Karpas-422 (cell line): ENCODE results near the gene SLC25A12. TPM values are rescaled to one million over a fixed set of nuclear protein-coding genes. Genes with fewer than 3 reads are reported as not detected.
"Not testable (repeated sequence)": the region's sequence is repeated elsewhere in the genome, so short reads cannot be mapped to it uniquely, and the experiment has no call there.

Source experiments
- DNase-seq: peaks from one replicate; pipeline ENCODE4 v3.0.0-alpha.2; 2015
- H2AFZ ChIP-seq: fragments of 200-600 bp; sonication (generic); 2 replicates; pipeline ENCODE4 v1.6.1; 2014; ENCODE audit warnings: antibody characterized with exemption, low read length, mixed read lengths
- H3K27ac ChIP-seq: fragments of 200-600 bp; sonication (generic); 2 replicates; pipeline ENCODE4 v1.5.1; 2014; ENCODE audit warnings: mild to moderate bottlenecking, low read length, moderate library complexity
- H3K27me3 ChIP-seq: fragments of 200-600 bp; sonication (generic); 2 replicates; pipeline ENCODE4 v1.6.1; 2014; ENCODE audit warnings: low read length, mixed read lengths
- H3K36me3 ChIP-seq: fragments of 200-600 bp; sonication (generic); 2 replicates; pipeline ENCODE4 v1.6.1; 2014; ENCODE audit warnings: low read length, mixed read lengths; ENCODE audit not compliant: insufficient read depth
- H3K4me1 ChIP-seq: fragments of 200-600 bp; sonication (generic); 2 replicates; pipeline ENCODE4 v1.6.1; 2014; ENCODE audit warnings: mild to moderate bottlenecking, low read length, mixed read lengths
- H3K4me2 ChIP-seq: fragments of 200-600 bp; sonication (generic); 2 replicates; pipeline ENCODE4 v1.6.1; 2014; ENCODE audit warnings: low read length, low read depth, mild to moderate bottlenecking; ENCODE audit not compliant: poor library complexity, severe bottlenecking
- H3K4me3 ChIP-seq: fragments of 200-600 bp; sonication (generic); 2 replicates; pipeline ENCODE4 v1.5.1; 2014; ENCODE audit warnings: mild to moderate bottlenecking, antibody characterized with exemption, low read length, mixed read lengths
- H3K79me2 ChIP-seq: fragments of 200-600 bp; sonication (generic); 2 replicates; pipeline ENCODE4 v1.6.1; 2014; ENCODE audit warnings: mild to moderate bottlenecking, low read length, mixed read lengths
- H3K9ac ChIP-seq: fragments of 200-600 bp; sonication (generic); 2 replicates; pipeline ENCODE4 v1.6.0; 2014; ENCODE audit warnings: low read length
- H3K9me2 ChIP-seq: fragments of 200-600 bp; sonication (generic), shearing (Covaris generic); replicated peaks from 2 replicates; pipeline ENCODE4 v1.6.0; 2014; ENCODE audit warnings: mild to moderate bottlenecking, low read length, moderate library complexity; ENCODE audit not compliant: insufficient read depth
- H3K9me3 ChIP-seq: fragments of 300-700, 200-600 bp; sonication (generic); 2 replicates; pipeline ENCODE4 v1.6.1; 2014; ENCODE audit warnings: low read length, mixed read lengths
- H4K20me1 ChIP-seq: fragments of 200-600 bp; sonication (generic); 2 replicates; pipeline ENCODE4 v1.6.1; 2014; ENCODE audit warnings: mild to moderate bottlenecking, antibody characterized with exemption, low read length, low read depth; ENCODE audit not compliant: insufficient read depth
- total RNA-seq: library from RNA; depleted of rRNA; stranded (reverse); fragments of >200 nt; shearing (Covaris generic); gene quantifications from 2 replicates; pipeline ENCODE4 v1.2.3, GENCODE V29; 2014; ENCODE audit warnings: low replicate concordance

The SLC25A12 gene
- total RNA-seq, 1 experiment from 2014 or later, result 55.8 TPM

GRCh38 chr2:171899623-171900282 lies 5.7 kb upstream of the SLC25A12 start:
- not testable (repeated sequence) for H3K4me1 ChIP-seq, H3K27me3 ChIP-seq, DNase-seq

GRCh38 chr2:171895786-171896185 lies 1.7 kb upstream of the SLC25A12 start:
- no peak for DNase-seq
- Histone ChIP-seq H3K4me2 (no peak overlapping the region), H3K36me3 (peaks cover 8% of the 10 kb centered on the region; the same call in 1 of the 2 replicates), H3K9me2 (no peaks in the 10 kb centered on the region), H3K4me3 (no peak overlapping the region), H3K27me3 (peaks cover 3% of the 10 kb centered on the region; the same call in 1 of the 2 replicates), H3K27ac (no peak overlapping the region), H2AFZ (no peak overlapping the region), H4K20me1 (no peaks in the 10 kb centered on the region), H3K79me2 (peaks cover 32% of the 10 kb centered on the region), H3K4me1 (peaks cover 21% of the 10 kb centered on the region), H3K9me3 (0 out of 2 replicates have a peak, but pooled peaks cover 6% of the 10 kb centered on the region), H3K9ac (no peak overlapping the region)

More at GRCh38 chr2:171899623-171900282, 5.7 kb upstream of the SLC25A12 start:
- not testable (repeated sequence) for H3K9me2 ChIP-seq, H3K79me2 ChIP-seq, H3K27ac ChIP-seq, H3K9me3 ChIP-seq, H3K4me2 ChIP-seq, H3K9ac ChIP-seq, H4K20me1 ChIP-seq, H2AFZ ChIP-seq, H3K36me3 ChIP-seq, H3K4me3 ChIP-seq

- Histone ChIP-seq H3K36me3 (peaks cover 16% of the 10 kb centered on the region), H2AFZ (peak overlapping the region; percentile 82), H3K27ac (peak overlapping the region; percentile 25; the same call in 1 of the 2 replicates), H3K4me3 (peak overlapping the region; percentile 88), H3K9me3 (0 out of 2 replicates have a peak, but pooled peaks cover 6% of the 10 kb centered on the region), H3K79me2 (peaks cover 44% of the 10 kb centered on the region), H3K4me2 (peak overlapping the region; percentile 82), H3K9me2 (no peaks in the 10 kb centered on the region), H3K4me1 (peaks cover 25% of the 10 kb centered on the region), H4K20me1 (no peaks in the 10 kb centered on the region), H3K27me3 (peaks cover 3% of the 10 kb centered on the region; the same call in 1 of the 2 replicates), H3K9ac (peak overlapping the region; percentile 89)
- DNase-seq, result no peak
Measured at GRCh38 chr2:171894612-171894947, 536 bp upstream of the SLC25A12 start.

- Histone ChIP-seq H3K9me2 (no peaks in the 10 kb centered on the region), H3K36me3 (peaks cover 27% of the 10 kb centered on the region), H2AFZ (peak overlapping the region; percentile 94; the same call in 1 of the 2 replicates), H3K27me3 (no peaks in the 10 kb centered on the region; the same call in 1 of the 2 replicates), H4K20me1 (no peaks in the 10 kb centered on the region), H3K4me2 (peak overlapping the region; percentile 82), H3K79me2 (peaks cover 56% of the 10 kb centered on the region), H3K9ac (peak overlapping the region; percentile 89), H3K9me3 (0 out of 2 replicates have a peak, but pooled peaks cover 3% of the 10 kb centered on the region), H3K4me3 (peak overlapping the region; percentile 88), H3K4me1 (peaks cover 25% of the 10 kb centered on the region), H3K27ac (peak overlapping the region; percentile 50; the same call in 1 of the 2 replicates)
- no peak for DNase-seq
Measured at GRCh38 chr2:171893196-171893823, 734 bp downstream of the SLC25A12 start.

- no peak overlapping the region for H3K9ac ChIP-seq
- peaks cover 22% of the 10 kb centered on the region for H3K4me1 ChIP-seq
- peaks cover 35% of the 10 kb centered on the region for H3K36me3 ChIP-seq
- H3K4me3 ChIP-seq, result no peak overlapping the region
- no peaks in the 10 kb centered on the region for H3K9me3 ChIP-seq
- peak overlapping the region; percentile 37; the same call in 1 of the 2 replicates for H3K27ac ChIP-seq
- no peaks in the 10 kb centered on the region for H4K20me1 ChIP-seq
- H3K79me2 ChIP-seq, result peaks cover 81% of the 10 kb centered on the region
- no peaks in the 10 kb centered on the region for H3K27me3 ChIP-seq
- no peak overlapping the region for H2AFZ ChIP-seq
- no peaks in the 10 kb centered on the region for H3K9me2 ChIP-seq
- DNase-seq, result no peak
- no peak overlapping the region for H3K4me2 ChIP-seq
Measured at GRCh38 chr2:171889808-171890207, 4.2 kb downstream of the SLC25A12 start.

- peaks cover 84% of the 10 kb centered on the region for H3K79me2 ChIP-seq
- H3K4me3 ChIP-seq, result no peak overlapping the region
- H3K9ac ChIP-seq, result no peak overlapping the region
- no peak for DNase-seq
- H3K9me3 ChIP-seq, result no peaks in the 10 kb centered on the region
- H3K36me3 ChIP-seq, result peaks cover 35% of the 10 kb centered on the region
- no peaks in the 10 kb centered on the region for H3K9me2 ChIP-seq
- H3K4me2 ChIP-seq, result no peak overlapping the region
- H3K27ac ChIP-seq, result peak overlapping the region; percentile 37; the same call in 1 of the 2 replicates
- H3K4me1 ChIP-seq, result peaks cover 18% of the 10 kb centered on the region
- no peak overlapping the region for H2AFZ ChIP-seq
- H3K27me3 ChIP-seq, result no peaks in the 10 kb centered on the region
- H4K20me1 ChIP-seq, result no peaks in the 10 kb centered on the region
Measured at GRCh38 chr2:171889333-171889732, 4.7 kb downstream of the SLC25A12 start.

- no peak overlapping the region for H3K27ac ChIP-seq
- H3K4me2 ChIP-seq, result no peak overlapping the region
Measured at GRCh38 chr2:171883275-171883893, 10.7 kb downstream of the SLC25A12 start.

More at GRCh38 chr2:171883275-171883893, 10.7 kb downstream of the SLC25A12 start:
- Histone ChIP-seq H3K9ac (no peak overlapping the region), H3K36me3 (peaks cover 20% of the 10 kb centered on the region; the same call in 1 of the 2 replicates), H3K4me1 (no peaks in the 10 kb centered on the region), H2AFZ (no peak overlapping the region), H3K27me3 (no peaks in the 10 kb centered on the region), H4K20me1 (no peaks in the 10 kb centered on the region), H3K4me3 (no peak overlapping the region), H3K79me2 (peaks cover 85% of the 10 kb centered on the region), H3K9me3 (no peaks in the 10 kb centered on the region), H3K9me2 (no peaks in the 10 kb centered on the region)
- DNase-seq, result no peak
